H9 (cell line): ENCODE data around the gene COPG1. TPM values are rescaled to one million over a fixed set of nuclear protein-coding genes. Genes with fewer than 3 reads are reported as not detected.

Experiments
- DNase-seq: peaks from one replicate; pipeline ENCODE4 v3.0.0-alpha.2; 2017
- H2AFZ ChIP-seq: one replicate; pipeline ENCODE4 v1.6.1; 2013; ENCODE audit warnings: mild to moderate bottlenecking, low read length, control low read depth, moderate library complexity
- H2AK5ac ChIP-seq: 2 replicates; pipeline ENCODE4 v1.6.1; 2013; ENCODE audit warnings: low read length, control low read depth, mixed read lengths; ENCODE audit not compliant: insufficient read length
- H2BK120ac ChIP-seq: one replicate; pipeline ENCODE4 v1.6.1; 2013; ENCODE audit warnings: low read depth, mild to moderate bottlenecking, low read length, control low read depth, inconsistent platforms; ENCODE audit not compliant: poor library complexity, severe bottlenecking
- H2BK12ac ChIP-seq: 2 replicates; pipeline ENCODE4 v1.6.1; 2013; ENCODE audit warnings: low read length, control low read depth, mixed read lengths, low read depth; ENCODE audit not compliant: insufficient read length
- H2BK15ac ChIP-seq: 2 replicates; pipeline ENCODE4 v1.6.1; 2013; ENCODE audit warnings: low read depth, low read length, control low read depth
- H2BK20ac ChIP-seq: one replicate; pipeline ENCODE4 v1.6.1; 2013; ENCODE audit warnings: low read depth, mild to moderate bottlenecking, low read length, control low read depth, inconsistent platforms; ENCODE audit not compliant: poor library complexity, severe bottlenecking
- H2BK5ac ChIP-seq: 2 replicates; pipeline ENCODE4 v1.6.1; 2013; ENCODE audit warnings: low read length, control low read depth, mixed read lengths; ENCODE audit not compliant: insufficient read length
- H3K14ac ChIP-seq: 2 replicates; pipeline ENCODE4 v1.6.1; 2013; ENCODE audit warnings: low read length, control low read depth; ENCODE audit not compliant: insufficient read depth
- H3K18ac ChIP-seq: 2 replicates; pipeline ENCODE4 v1.6.1; 2013; ENCODE audit warnings: low read depth, mild to moderate bottlenecking, mixed read lengths, low read length, control low read depth; ENCODE audit not compliant: insufficient read length
- H3K23ac ChIP-seq: 2 replicates; pipeline ENCODE4 v1.6.1; 2013; ENCODE audit warnings: low read length, control low read depth, mixed read lengths, low read depth; ENCODE audit not compliant: insufficient read length
- H3K23me2 ChIP-seq: 2 replicates; pipeline ENCODE4 v1.6.1; 2013; ENCODE audit warnings: low read depth, mild to moderate bottlenecking, mixed read lengths, low read length, control low read depth; ENCODE audit not compliant: insufficient read length, poor library complexity, severe bottlenecking
- H3K27ac ChIP-seq: 2 replicates; pipeline ENCODE4 v1.5.1; 2013; ENCODE audit warnings: low read length, control low read depth, mixed read lengths, low read depth; ENCODE audit not compliant: insufficient read length
- H3K27me3 ChIP-seq: 2 replicates; pipeline ENCODE4 v1.6.1; 2013; ENCODE audit warnings: low read length, control low read depth, inconsistent platforms; ENCODE audit not compliant: insufficient read depth
- H3K4ac ChIP-seq: 2 replicates; pipeline ENCODE4 v1.6.1; 2013; ENCODE audit warnings: low read depth, mild to moderate bottlenecking, control low read depth, inconsistent platforms, low read length, moderate library complexity
- H3K4me1 ChIP-seq: 2 replicates; pipeline ENCODE4 v1.6.1; 2013; ENCODE audit warnings: low read length, control low read depth, inconsistent platforms; ENCODE audit not compliant: insufficient read depth
- H3K4me2 ChIP-seq: 2 replicates; pipeline ENCODE4 v1.6.1; 2013; ENCODE audit warnings: low read length, control low read depth, mixed read lengths; ENCODE audit not compliant: insufficient read length, insufficient read depth
- H3K56ac ChIP-seq: 2 replicates; pipeline ENCODE4 v1.6.1; 2013; ENCODE audit warnings: low read depth, mild to moderate bottlenecking, mixed read lengths, low read length, control low read depth; ENCODE audit not compliant: insufficient read length
- H3K79me1 ChIP-seq: 2 replicates; pipeline ENCODE4 v1.6.1; 2013; ENCODE audit warnings: low read depth, mild to moderate bottlenecking, moderate library complexity, low read length, control low read depth, inconsistent platforms; ENCODE audit not compliant: insufficient read depth, poor library complexity, severe bottlenecking
- H3K79me2 ChIP-seq: 2 replicates; pipeline ENCODE4 v1.6.1; 2013; ENCODE audit warnings: low read length, control low read depth, inconsistent platforms; ENCODE audit not compliant: insufficient read depth
- H3K9ac ChIP-seq: 2 replicates; pipeline ENCODE4 v1.6.1; 2013; ENCODE audit warnings: low read length, control low read depth, mixed read lengths; ENCODE audit not compliant: insufficient read length; ENCODE audit errors: extremely low read depth
- H3K9me3 ChIP-seq: one replicate; pipeline ENCODE4 v1.6.1; 2013; ENCODE audit warnings: low read depth, low read length, inconsistent platforms; ENCODE audit not compliant: control insufficient read depth
- H3T11ph ChIP-seq: one replicate; pipeline ENCODE4 v1.6.1; 2013; ENCODE audit warnings: mild to moderate bottlenecking, low read length, control low read depth, inconsistent platforms
- H4K20me1 ChIP-seq: one replicate; pipeline ENCODE4 v1.6.1; 2013; ENCODE audit not compliant: control insufficient read depth, insufficient read length, insufficient read depth
- H4K5ac ChIP-seq: 2 replicates; pipeline ENCODE4 v1.6.1; 2013; ENCODE audit warnings: low read depth, mild to moderate bottlenecking, mixed read lengths, low read length, control low read depth; ENCODE audit not compliant: insufficient read length
- H4K8ac ChIP-seq: replicated peaks from 2 replicates; pipeline ENCODE4 v1.6.1; 2013; ENCODE audit warnings: low read length, control low read depth, mixed read lengths, low read depth; ENCODE audit not compliant: insufficient read length
- H4K91ac ChIP-seq: 2 replicates; pipeline ENCODE4 v1.6.1; 2013; ENCODE audit warnings: low read depth, mild to moderate bottlenecking, moderate library complexity, mixed read lengths, low read length, control low read depth; ENCODE audit not compliant: insufficient read length
- H3K27ac Mint-ChIP-seq, 3 experiments: 2 replicates in 2 of 3; 3 replicates in 1 of 3; pipeline ENCODE4 v1.8.0; 2020 to 2021; ENCODE audit warnings: mixed read lengths in 3 of 3, mild to moderate bottlenecking in 1 of 3, moderate library complexity in 1 of 3
- H3K27me3 Mint-ChIP-seq: 2 replicates; pipeline ENCODE4 v1.8.0; 2021; ENCODE audit warnings: low read depth, mild to moderate bottlenecking, moderate library complexity, mixed read lengths
- H3K36me3 Mint-ChIP-seq, 3 experiments: 2 replicates in 2 of 3; 3 replicates in 1 of 3; pipeline ENCODE4 v1.8.0; 2020 to 2021; ENCODE audit warnings: low read depth in 3 of 3, mixed read lengths in 3 of 3; ENCODE audit not compliant: insufficient read depth in 1 of 3
- H3K4me1 Mint-ChIP-seq, 2 experiments: 2 replicates each; pipeline ENCODE4 v1.8.0; 2020; ENCODE audit warnings: mixed read lengths in 2 of 2
- H3K4me3 Mint-ChIP-seq, 2 experiments: 2 replicates in 1 of 2; 3 replicates in 1 of 2; pipeline ENCODE4 v1.8.0; 2020 to 2021; ENCODE audit warnings: mild to moderate bottlenecking in 2 of 2, mixed read lengths in 2 of 2, moderate library complexity in 1 of 2
- H3K9me3 Mint-ChIP-seq, 2 experiments: 2 replicates in 1 of 2; 3 replicates in 1 of 2; pipeline ENCODE4 v1.8.0; 2020; ENCODE audit warnings: mild to moderate bottlenecking in 2 of 2, mixed read lengths in 2 of 2, moderate library complexity in 1 of 2
- WGBS: extraction: QIAGEN DNeasy Blood & Tissue Kit; methylation state at CpG from one replicate; pipeline ENCODE4 v1.1.7; 2013; ENCODE audit warnings: missing lambda C conversion rate, low lambda C conversion rate, mixed read lengths; ENCODE audit not compliant: insufficient read length; ENCODE audit errors: extremely low coverage; 5-methylcytosine and 5-hydroxymethylcytosine counted together
- total RNA-seq: library from RNA; stranded (reverse); gene quantifications from 2 replicates; pipeline ENCODE4 v1.2.1, GENCODE V29; 2021
- TF ChIP-seq, protein P1 (sequence below): fragments of 200-600 bp; sonication (generic); conservative IDR thresholded peaks from 3 replicates; pipeline ENCODE4 v1.8.0; 2021; ENCODE audit warnings: antibody characterized with exemption, mild to moderate bottlenecking

The COPG1 gene
- total RNA-seq, 1 experiment from 2014 or later = 147 TPM

DNA sequence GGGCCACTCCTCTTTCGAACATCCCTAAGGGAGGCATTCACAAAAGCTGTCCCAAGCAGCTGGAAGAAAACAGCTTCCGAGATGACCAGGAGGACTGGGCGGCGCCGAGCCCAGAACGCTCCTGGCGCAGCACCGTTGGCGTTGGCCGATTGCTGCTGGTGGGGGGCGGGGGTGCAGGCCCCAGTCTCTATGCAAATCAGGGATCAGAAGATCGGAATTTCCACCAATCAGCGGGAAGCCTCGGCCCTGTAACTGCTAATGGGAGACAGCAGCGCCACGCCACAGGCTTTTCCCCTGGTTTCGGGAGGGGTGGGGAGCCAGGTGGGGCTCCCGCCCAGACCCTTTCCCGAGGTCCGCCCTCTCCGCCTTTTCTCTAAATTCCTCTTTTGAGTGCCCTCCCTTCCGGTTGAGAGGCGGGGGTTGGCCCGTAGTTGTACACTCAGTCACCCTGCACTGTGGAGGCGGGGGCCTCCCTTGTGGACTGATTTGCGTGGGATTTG lies 56.2 kb downstream of the COPG1 start:
- Histone ChIP-seq H4K8ac (no peak overlapping the region), H4K91ac (no peak overlapping the region), H2BK120ac (no peak overlapping the region), H2AK5ac (no peak overlapping the region), H2BK5ac (no peak overlapping the region), H3K18ac (no peak overlapping the region), H3K23me2 (no peaks in the 10 kb centered on the region), H3T11ph (no peak overlapping the region), H4K20me1 (no peaks in the 10 kb centered on the region), H2AFZ (no peak overlapping the region), H3K79me2 (no peaks in the 10 kb centered on the region), H3K56ac (no peak overlapping the region), H3K79me1 (no peaks in the 10 kb centered on the region), H3K4me1 (peaks cover 5% of the 10 kb centered on the region; the same call in 1 of the 2 replicates), H3K23ac (no peak overlapping the region), H3K27me3 (no peaks in the 10 kb centered on the region), H3K4ac (no peak overlapping the region), H3K9me3 (no peaks in the 10 kb centered on the region), H3K27ac (peak overlapping the region; percentile 19), H2BK12ac (no peak overlapping the region), H4K5ac (no peak overlapping the region), H3K9ac (no peak overlapping the region), H2BK20ac (no peak overlapping the region), H3K14ac (no peak overlapping the region), H3K4me2 (peak overlapping the region; percentile 10), H2BK15ac (no peak overlapping the region)
- H3K36me3 Mint-ChIP-seq = peaks cover 9 to 35% (median 28%) of the 10 kb centered on the region in 3 experiments; a peak in 6 of 7 replicates
- H3K9me3 Mint-ChIP-seq = no peaks in the 10 kb centered on the region; a peak in 2 of 5 replicates
- no CpG with 5 or more reads among the region's 26 CpGs for WGBS
- TF ChIP-seq, protein P1, sequence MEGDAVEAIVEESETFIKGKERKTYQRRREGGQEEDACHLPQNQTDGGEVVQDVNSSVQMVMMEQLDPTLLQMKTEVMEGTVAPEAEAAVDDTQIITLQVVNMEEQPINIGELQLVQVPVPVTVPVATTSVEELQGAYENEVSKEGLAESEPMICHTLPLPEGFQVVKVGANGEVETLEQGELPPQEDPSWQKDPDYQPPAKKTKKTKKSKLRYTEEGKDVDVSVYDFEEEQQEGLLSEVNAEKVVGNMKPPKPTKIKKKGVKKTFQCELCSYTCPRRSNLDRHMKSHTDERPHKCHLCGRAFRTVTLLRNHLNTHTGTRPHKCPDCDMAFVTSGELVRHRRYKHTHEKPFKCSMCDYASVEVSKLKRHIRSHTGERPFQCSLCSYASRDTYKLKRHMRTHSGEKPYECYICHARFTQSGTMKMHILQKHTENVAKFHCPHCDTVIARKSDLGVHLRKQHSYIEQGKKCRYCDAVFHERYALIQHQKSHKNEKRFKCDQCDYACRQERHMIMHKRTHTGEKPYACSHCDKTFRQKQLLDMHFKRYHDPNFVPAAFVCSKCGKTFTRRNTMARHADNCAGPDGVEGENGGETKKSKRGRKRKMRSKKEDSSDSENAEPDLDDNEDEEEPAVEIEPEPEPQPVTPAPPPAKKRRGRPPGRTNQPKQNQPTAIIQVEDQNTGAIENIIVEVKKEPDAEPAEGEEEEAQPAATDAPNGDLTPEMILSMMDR = no peak
- H3K27ac Mint-ChIP-seq = peak overlapping the region; percentile 96 to 100 (median 97)
- peak overlapping the region; percentile 48 to 73 for H3K4me3 Mint-ChIP-seq
- H3K4me1 Mint-ChIP-seq = peaks cover 23 to 31% of the 10 kb centered on the region in 2 experiments
- peak; percentile 100 for DNase-seq
- H3K27me3 Mint-ChIP-seq = no peaks in the 10 kb centered on the region; the same call in 1 of the 2 replicates
